ENCODE measurements around the gene IFITM10.

Gene IFITM10

GRCh38 chr11:1785749-1786413 lies 35.5 kb upstream of the IFITM10 start:
- no peak overlapping the region for H3K27ac ChIP-seq (ENCODE audit: extremely low read depth, low read depth, low read length)

More at GRCh38 chr11:1785749-1786413, 35.5 kb upstream of the IFITM10 start:
- ChIA-PET CTCF (interaction anchor here (0.6 to 3.2 kb wide), 3 partner anchors 10 to 92 kb away, joined by 3 to 8 read pairs (median 3); no protein-coding TSS in a partner anchor), POLR2A (no interaction called here)
- H3K4me1 ChIP-seq (ENCODE audit: control insufficient read depth, insufficient read depth, low read length): no peaks in the 10 kb centered on the region
- no peaks in the 10 kb centered on the region for H3K36me3 ChIP-seq (ENCODE audit: control insufficient read depth in 2 of 2, insufficient read depth in 1 of 2, low read length in 2 of 2)
- TF ChIP-seq ZNF555 (tag by site-specific recombination; conservative IDR thresholded peaks at IDR 0.05) (no peak), ZNF639 (tag by site-specific recombination; IDR thresholded peaks at IDR 0.05) (no peak), ZNF549 (tag by site-specific recombination; IDR thresholded peaks at IDR 0.05) (no peak), KLF17 (tag by site-specific recombination; IDR thresholded peaks at IDR 0.05) (no peak), ZNF48 (tag by site-specific recombination; IDR thresholded peaks at IDR 0.05) (no peak), TCF7L2 (IDR thresholded peaks at IDR 0.05; ENCODE audit: borderline replicate concordance, low read depth, low read length) (no peak), ZNF610 (tag by site-specific recombination; IDR thresholded peaks at IDR 0.05; ENCODE audit: borderline replicate concordance) (no peak), REST (tag by site-specific recombination; IDR thresholded peaks at IDR 0.05) (no peak), PATZ1 (tag by site-specific recombination; IDR thresholded peaks at IDR 0.05) (no peak), TRIM28 (IDR thresholded peaks at IDR 0.05; ENCODE audit: borderline replicate concordance, low read length) (no peak), ZNF133 (tag by site-specific recombination; IDR thresholded peaks at IDR 0.05) (no peak), KLF10 (tag by site-specific recombination; IDR thresholded peaks at IDR 0.05) (no peak), GFI1B (tag by site-specific recombination; IDR thresholded peaks at IDR 0.05) (no peak), ZIC2 (tag by site-specific recombination; IDR thresholded peaks at IDR 0.05) (no peak), ELK4 (IDR thresholded peaks at IDR 0.05; ENCODE audit: borderline replicate concordance, low read depth, low read length) (no peak), ZNF16 (tag by site-specific recombination; IDR thresholded peaks at IDR 0.05; ENCODE audit: low read depth) (no peak), FEZF1 (tag by site-specific recombination; IDR thresholded peaks at IDR 0.05) (no peak)
- H3K4me3 ChIP-seq (ENCODE audit: low read depth, low read length): no peak overlapping the region
- no peaks in the 10 kb centered on the region for H3K9me3 ChIP-seq (ENCODE audit: control insufficient read depth, insufficient read depth, low read depth, low read length)

All from HEK293 (cell line).